GM21576 (cell line): ENCODE data around the gene ANKRD44.
A peak's percentile ranks its signal among the peaks of the same experiment; 100 is the strongest.

Experiments
- ATAC-seq: cut with Tn5 transposase; IDR thresholded peaks from one replicate; pipeline ENCODE4 v1.9.1; 2021; ENCODE audit warnings: mild to moderate bottlenecking, moderate library complexity; ENCODE audit not compliant: unreplicated experiment

Gene ANKRD44

GRCh38 chr2:197211881-197212342 lies 98.7 kb downstream of the ANKRD44 start:
- ATAC-seq, result no peak

DNA sequence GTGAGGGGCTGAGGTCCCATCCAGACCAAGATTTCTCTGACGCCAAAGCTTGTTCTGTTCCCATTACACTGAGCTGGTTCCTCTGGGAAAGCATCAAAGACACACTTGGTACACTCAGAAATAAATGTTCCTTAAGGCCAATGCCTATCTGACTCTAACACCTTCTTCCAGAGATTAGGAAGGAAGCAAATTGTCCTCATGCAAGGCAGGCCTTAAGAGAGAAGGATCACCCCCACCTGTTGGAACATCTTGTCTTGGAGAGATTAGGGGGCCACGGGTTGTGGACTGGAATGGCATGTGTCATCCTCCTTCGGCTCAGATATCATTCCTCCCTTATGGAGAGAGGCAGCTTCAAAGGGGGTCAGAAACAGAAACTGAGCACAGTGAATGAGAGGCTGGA lies 100.2 kb downstream of the ANKRD44 start:
- ATAC-seq, result no peak

- peak; percentile 37 for ATAC-seq
Observed at GRCh38 chr2:197209742-197210408, 100.7 kb downstream of the ANKRD44 start.

GRCh38 chr2:197209246-197209645 lies 101.3 kb downstream of the ANKRD44 start:
- no peak for ATAC-seq

GRCh38 chr2:197208841-197209240 lies 101.7 kb downstream of the ANKRD44 start:
- no peak for ATAC-seq

DNA sequence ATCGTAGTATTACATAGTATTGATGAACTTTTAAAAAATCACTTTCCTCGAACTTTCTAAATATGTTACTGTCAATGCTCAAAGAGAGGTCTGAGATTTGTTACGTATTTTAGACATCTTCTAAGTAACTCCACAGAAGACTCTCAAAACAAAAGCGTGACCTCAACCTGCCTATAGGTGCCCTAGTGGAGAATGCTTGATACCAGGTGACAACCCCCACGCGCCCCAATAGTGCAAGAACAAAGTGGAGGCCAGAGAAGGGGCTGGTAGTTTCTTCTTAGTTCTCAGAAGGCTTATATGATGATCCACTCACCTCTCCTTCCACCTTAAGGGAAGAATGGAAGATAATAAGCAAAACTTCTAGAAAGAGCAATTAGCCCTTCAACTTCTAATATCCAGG lies 102.6 kb downstream of the ANKRD44 start:
- no peak for ATAC-seq

DNA sequence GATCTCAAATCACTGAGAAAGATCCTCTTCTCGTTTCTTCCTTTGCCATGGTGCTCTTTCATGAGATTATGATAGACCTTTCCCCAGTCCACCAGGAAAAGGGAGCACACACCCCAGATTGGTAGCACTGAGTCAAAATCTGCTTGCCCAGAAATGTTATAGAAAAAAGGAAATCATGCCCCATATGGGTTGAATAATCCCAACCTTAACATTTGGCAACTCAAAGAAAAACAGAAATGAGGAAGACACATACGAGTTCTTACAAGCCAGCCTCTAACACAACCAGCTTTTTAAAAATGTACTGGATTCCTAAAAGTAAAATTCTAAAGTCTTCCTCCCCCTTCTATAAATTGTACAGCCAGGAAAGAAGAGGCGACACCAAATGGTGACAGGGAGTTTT lies 103.0 kb downstream of the ANKRD44 start:
- ATAC-seq, result no peak

- ATAC-seq, result no peak
Observed at GRCh38 chr2:197207106-197207505, 103.5 kb downstream of the ANKRD44 start.

DNA sequence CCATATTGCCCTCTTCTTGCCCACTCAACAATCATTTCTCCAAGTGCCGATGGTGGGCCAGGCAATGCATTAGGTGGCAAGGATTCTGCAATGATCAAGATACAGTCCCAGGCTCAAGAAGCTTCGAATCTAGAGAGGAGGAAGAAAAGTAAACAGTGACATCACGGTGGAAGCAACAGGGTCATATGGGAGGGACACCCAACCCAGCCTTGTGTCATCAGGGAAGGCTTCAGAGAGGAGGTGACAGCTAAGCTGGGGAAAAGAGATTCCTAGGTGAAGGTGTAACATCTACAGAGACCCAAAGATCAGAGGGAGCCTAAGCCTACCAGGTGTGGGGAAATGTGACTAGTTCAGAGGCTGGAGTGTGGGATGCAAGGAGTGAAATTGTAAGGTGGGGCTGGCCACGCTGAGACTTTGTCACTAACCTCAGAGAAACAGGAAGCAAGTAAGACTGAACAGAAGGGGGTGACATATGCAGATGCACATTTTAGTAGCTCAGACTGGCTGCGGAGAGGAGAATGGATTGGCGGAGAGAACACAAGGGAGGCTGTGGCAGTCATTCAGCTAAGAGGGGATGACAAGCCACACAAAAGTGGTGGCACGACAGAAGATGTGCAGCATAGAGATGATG lies 104.9 kb downstream of the ANKRD44 start:
- peak; percentile 57 for ATAC-seq

DNA sequence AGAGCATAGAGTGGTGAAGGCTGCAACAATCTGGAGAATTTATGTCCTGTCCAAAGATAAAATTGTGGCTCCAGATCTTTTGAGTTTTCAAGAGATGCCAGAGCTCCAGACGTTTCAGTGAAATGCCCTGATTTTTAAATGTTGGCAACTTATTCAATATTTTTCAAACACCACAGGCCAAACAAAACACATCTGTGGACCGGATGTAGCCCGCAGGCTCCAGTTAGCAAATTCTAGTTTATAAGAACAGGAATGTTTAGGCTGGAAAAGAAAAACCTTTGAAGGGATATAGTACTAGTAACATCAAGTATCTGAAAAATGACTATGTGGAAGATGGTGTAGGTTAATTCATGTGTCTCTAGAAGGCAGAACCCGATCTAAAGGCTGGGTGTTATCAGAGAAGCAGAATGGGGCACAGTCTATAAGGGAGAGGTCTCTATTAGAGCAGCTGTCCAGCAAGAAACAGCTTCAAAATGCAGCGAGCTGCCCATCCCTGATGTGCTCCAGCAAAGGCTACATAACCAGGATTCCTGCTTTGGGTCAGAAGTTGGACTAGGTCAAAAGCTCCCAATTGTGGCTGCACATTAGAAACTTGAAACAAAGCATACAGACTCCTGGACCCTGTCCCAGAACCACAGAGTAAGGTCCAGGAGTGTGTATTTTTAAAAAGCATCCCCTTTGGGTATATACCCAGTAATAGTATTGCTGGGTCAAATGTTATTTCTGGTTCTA lies 105.9 kb downstream of the ANKRD44 start:
- ATAC-seq, result no peak

DNA sequence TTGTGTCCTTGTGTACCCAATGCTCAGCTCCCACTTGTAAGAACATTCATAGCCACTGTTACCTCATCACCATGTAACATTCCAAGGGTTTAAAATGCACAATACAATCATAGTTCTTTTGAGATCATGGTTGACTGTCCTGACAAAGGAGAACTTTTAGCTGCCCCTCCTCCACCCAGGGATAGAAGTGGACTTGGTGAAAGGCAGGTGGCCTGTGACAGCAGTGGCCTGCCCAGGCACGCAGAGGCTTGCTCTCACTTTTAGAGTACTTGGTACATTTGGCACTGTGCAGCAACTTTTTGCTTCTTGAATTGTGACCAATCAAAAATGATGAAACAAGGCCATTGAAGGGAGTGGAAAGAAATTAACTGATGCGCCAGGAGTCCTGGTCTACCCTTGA lies 108.7 kb downstream of the ANKRD44 start:
- no peak for ATAC-seq

GRCh38 chr2:197200762-197201058 lies 109.9 kb downstream of the ANKRD44 start:
- ATAC-seq, result no peak

DNA sequence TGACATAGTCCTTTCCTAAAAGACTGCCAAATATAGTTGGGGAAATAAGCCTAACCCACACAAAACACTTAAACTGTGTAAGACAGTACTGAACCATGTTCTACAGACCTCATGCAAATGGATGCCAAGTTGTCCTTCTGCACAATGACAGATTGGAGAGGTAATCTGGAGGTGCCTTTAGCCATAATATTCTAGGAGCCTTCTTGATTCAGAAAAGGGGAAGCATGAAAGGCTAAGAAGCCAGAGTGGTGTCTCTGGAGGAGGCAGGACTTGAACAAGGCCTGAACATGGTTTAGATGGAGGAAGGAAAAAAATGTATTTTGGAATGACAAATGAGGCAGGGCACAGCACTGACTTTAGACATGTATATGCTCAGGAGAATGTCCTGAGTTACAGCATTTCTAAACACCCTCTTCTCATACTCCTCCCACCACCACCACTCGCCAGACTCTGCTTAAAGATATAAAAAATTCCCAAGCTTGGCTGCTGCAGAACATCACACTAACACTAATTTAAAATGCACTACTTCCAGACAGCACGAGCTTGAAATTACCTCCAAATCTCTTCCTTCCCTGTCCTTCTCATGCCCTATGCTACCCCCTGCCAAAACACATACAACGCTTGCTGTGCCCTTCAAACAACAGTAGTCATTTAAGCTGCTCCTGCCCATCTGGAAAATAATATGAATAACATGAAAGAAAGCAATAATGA lies 110.4 kb downstream of the ANKRD44 start:
- ATAC-seq, result no peak

GRCh38 chr2:197198890-197199289 lies 111.7 kb downstream of the ANKRD44 start:
- ATAC-seq, result peak; percentile 97

DNA sequence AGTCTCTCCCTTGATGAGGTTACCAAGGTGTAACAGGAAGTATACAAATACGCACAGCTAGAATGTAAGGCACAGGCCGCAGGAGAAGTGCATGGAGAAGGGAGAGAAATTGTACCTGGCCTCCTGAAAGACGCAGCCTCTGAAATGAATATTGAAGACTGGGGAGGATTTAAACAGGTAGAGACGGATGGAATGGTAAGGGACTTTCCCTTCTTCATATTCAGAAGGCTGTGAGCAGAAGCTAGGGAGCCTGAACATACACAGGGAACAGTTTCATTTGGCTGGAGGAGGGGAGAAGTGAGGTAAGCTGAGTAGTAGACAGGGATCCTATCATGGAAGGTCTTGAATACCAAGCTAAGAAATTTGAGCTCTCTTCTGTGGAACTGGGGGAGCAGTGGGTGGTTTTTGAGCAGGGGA lies 112.7 kb downstream of the ANKRD44 start:
- no peak for ATAC-seq

GRCh38 chr2:197196541-197197180 lies 113.9 kb downstream of the ANKRD44 start:
- no peak for ATAC-seq

DNA sequence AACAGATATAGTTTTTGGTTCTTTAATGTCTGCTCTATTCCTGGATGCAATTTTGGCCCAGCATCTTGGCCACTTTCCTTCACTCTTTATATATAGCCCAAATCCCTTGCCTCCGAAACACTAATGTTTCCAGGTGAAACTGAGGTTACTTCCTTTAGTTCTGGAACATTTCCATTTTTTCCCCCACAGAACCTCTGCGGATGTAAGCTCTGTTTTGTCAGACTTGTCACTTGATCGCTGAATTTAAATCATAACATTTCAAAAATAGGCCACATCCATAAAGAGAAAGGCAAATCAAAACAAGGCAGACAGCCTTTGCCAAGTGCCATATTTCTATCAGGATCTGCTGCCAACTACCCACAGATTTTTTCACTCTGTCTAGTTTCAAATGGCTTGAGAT lies 115.1 kb downstream of the ANKRD44 start:
- no peak for ATAC-seq

GRCh38 chr2:197191940-197192322 lies 118.6 kb downstream of the ANKRD44 start:
- no peak for ATAC-seq

- ATAC-seq, result peak; percentile 44
Observed at GRCh38 chr2:197191177-197191939, 119.2 kb downstream of the ANKRD44 start.

DNA sequence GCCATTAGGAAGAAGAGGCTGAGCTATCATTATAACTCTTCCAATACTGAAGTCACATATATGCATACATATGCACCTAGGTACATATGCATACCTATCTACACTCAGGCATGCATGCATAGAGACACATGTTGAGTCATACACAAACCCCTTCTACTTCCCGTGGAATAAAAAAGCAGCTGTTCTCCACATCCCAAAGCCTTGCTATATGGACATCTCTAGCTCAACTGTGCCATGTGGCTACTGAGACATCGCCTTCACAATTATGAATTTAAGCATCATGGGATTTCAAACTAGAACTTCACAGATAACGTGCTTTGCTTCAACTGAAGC lies 120.5 kb downstream of the ANKRD44 start:
- no peak for ATAC-seq
